Natural killer cell treated with Interleukin-12 subunit alpha and Interleukin-12 subunit beta and Interleukin-15 and Interleukin-18, amount 100 ng/mL, for 72 hours (primary cell): Measurements from ENCODE around the gene GALNT12. TPM values are rescaled to one million over a fixed set of nuclear protein-coding genes. Genes with fewer than 3 reads are reported as not detected.

Source experiments
- total RNA-seq, 2 donors: library from RNA; stranded (reverse); gene quantifications; one replicate each; pipeline ENCODE4 v1.2.3, GENCODE V29; 2022

Gene GALNT12
- total RNA-seq, 2 donors from 2014 or later, result 1.8 to 4.1 TPM

Other genes with a start within 250 kb of the GALNT12 start
- gene GABBR2, start 98.7 kb upstream of the GALNT12 start, total RNA-seq, result not detected
- gene ANKS6, start 11.1 kb upstream of the GALNT12 start, total RNA-seq, result 10 to 100 TPM in 1 of 2 donors, 1 to 10 TPM in 1; 7.0 to 18.5 TPM
- under 1 TPM; 0.14 to 0.47 TPM for gene COL15A1, start 136.2 kb downstream of the GALNT12 start, total RNA-seq